Bronchial epithelial cell (primary cell): ENCODE data around the gene NEB. TPM values are rescaled to one million over a fixed set of nuclear protein-coding genes. Genes with fewer than 3 reads are reported as not detected.
A peak's percentile ranks its signal among the peaks of the same experiment; 100 is the strongest.

ENCODE experiments used
- DNase-seq: peaks from one replicate; pipeline ENCODE4 v3.0.0-alpha.2; 2010; ENCODE audit warnings: low read depth
- FAIRE-seq: peaks from 2 replicates; lab custom pipeline; 2011; peaks lifted over from hg19 to GRCh38; lab: Jason Lieb, UNC
- H3K27me3 ChIP-seq: 2 replicates; pipeline ENCODE4 v1.5.1; 2011; ENCODE audit warnings: low read length; ENCODE audit not compliant: control insufficient read depth, insufficient read depth
- H3K36me3 ChIP-seq: 2 replicates; pipeline ENCODE4 v1.5.1; 2011; ENCODE audit warnings: low read length; ENCODE audit not compliant: control insufficient read depth, insufficient read depth
- H3K4me3 ChIP-seq: 2 replicates; pipeline ENCODE4 v1.5.1; 2011; ENCODE audit warnings: mild to moderate bottlenecking, low read depth, low read length, control low read depth
- total RNA-seq: library from RNA; depleted of rRNA; stranded (reverse); fragments of >200 nt; gene quantifications from 2 replicates; pipeline ENCODE4 v1.2.1, GENCODE V29; 2014
- TF ChIP-seq, protein P1 (sequence below): IDR thresholded peaks from 2 replicates; pipeline ENCODE4 v1.5.1; 2011; ENCODE audit warnings: mild to moderate bottlenecking, moderate library complexity, low read length, control low read depth, inconsistent platforms; ENCODE audit not compliant: insufficient read depth, severe bottlenecking

The NEB gene
- total RNA-seq, 1 donor from 2014 or later, result 0.26 TPM

DNA sequence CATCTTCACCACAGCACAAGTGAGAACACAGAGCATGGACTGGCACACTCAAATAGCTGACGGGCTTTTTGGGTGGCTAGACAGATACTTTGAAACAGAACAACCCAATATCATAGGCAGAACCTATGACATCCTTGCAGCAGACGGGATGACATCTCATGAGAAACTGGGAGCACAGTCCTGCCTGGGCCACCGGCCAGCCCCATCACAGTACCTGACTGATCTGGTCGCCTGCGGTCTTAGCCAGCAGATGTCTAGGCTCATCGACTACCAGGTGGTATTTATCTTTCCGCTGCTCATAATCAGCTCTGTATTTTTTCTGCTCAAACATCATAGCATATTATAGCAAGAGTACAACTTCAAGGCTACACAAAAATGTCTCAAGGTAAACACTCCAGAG lies 200.3 kb downstream of the NEB start:
- Histone ChIP-seq H3K36me3 (no peaks in the 10 kb centered on the region), H3K27me3 (no peaks in the 10 kb centered on the region), H3K4me3 (no peak overlapping the region)
- FAIRE-seq, result no peak
- TF ChIP-seq, protein P1, sequence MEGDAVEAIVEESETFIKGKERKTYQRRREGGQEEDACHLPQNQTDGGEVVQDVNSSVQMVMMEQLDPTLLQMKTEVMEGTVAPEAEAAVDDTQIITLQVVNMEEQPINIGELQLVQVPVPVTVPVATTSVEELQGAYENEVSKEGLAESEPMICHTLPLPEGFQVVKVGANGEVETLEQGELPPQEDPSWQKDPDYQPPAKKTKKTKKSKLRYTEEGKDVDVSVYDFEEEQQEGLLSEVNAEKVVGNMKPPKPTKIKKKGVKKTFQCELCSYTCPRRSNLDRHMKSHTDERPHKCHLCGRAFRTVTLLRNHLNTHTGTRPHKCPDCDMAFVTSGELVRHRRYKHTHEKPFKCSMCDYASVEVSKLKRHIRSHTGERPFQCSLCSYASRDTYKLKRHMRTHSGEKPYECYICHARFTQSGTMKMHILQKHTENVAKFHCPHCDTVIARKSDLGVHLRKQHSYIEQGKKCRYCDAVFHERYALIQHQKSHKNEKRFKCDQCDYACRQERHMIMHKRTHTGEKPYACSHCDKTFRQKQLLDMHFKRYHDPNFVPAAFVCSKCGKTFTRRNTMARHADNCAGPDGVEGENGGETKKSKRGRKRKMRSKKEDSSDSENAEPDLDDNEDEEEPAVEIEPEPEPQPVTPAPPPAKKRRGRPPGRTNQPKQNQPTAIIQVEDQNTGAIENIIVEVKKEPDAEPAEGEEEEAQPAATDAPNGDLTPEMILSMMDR, result no peak
- DNase-seq, result no peak

DNA sequence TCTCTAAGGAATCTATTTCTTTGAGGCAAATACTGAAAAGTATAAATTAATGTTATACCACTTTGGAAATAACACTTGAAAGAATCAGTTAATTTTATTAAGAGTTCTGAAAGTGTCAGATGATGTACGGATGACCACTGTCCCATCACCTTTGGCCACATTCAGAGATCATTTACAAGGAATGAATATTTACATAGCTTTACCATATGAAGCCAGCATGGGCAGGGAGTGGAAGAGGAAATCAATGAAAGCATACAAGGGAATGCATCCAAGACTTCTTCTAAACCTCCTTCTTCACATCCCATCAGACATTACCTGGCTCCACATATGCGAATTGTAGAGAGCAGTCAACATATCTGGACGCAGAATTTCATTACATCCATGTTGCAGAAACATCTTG lies 201.1 kb downstream of the NEB start:
- no peaks in the 10 kb centered on the region for H3K27me3 ChIP-seq
- H3K4me3 ChIP-seq, result no peak overlapping the region
- FAIRE-seq (no peak), DNase-seq (no peak)
- no peaks in the 10 kb centered on the region for H3K36me3 ChIP-seq
- TF ChIP-seq, protein P1, result no peak

DNA sequence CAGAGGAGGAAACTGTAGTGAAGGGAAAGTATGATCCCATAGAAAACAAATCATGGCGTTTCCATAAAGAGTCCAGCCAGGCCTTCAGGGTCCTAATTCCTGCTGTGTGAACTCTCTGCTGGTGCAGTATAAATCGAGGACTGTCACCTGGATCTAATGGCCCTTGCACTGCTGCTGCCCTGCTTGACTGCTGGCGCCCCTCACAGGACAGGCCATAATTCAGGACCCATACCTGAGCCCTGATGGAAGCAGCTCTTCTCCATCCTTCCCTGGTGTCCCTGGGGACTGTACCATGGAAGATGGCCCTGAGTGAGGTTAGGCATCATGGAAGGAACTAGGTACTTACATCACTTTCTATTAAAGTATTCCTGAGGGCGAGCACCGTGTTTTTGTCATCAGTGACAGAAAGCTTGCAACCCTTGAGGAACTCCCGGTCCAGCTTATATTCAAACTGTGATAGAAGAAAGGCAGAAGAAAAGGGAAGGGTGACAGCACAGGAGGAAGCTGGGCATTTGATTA lies 207.6 kb downstream of the NEB start:
- no peak for FAIRE-seq
- Histone ChIP-seq H3K36me3 (no peaks in the 10 kb centered on the region), H3K4me3 (no peak overlapping the region), H3K27me3 (no peaks in the 10 kb centered on the region)
- DNase-seq, result no peak
- TF ChIP-seq, protein P1, result no peak

DNA sequence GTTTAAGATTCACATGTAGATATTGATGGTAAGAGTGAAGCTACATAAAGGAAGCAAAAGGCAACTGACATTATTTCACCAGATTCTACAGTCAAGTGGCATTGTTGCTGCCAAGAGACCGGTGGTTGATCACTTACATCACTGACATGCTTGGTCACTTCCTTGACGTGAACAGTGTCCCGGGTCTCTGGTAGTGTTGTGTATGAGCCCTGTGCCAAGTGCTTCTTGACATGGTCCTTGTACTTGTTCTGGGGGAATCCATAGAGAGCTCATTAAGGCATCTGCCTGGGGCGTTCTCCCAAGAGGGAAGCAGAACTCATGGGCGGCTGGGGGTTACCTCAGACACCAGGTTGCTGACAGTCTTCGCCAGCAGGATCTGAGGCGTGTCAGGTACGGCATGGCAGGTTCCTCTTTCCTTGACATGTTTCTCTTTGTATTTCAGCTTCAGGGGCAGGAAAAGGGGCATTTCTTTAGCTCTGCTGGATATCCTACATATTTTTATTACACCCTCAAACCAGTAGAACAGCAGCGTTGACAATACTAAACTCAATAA lies 208.4 kb downstream of the NEB start:
- FAIRE-seq (peak; percentile 23), DNase-seq (no peak)
- Histone ChIP-seq H3K27me3 (no peaks in the 10 kb centered on the region), H3K36me3 (no peaks in the 10 kb centered on the region), H3K4me3 (no peak overlapping the region)
- TF ChIP-seq, protein P1, result no peak

DNA sequence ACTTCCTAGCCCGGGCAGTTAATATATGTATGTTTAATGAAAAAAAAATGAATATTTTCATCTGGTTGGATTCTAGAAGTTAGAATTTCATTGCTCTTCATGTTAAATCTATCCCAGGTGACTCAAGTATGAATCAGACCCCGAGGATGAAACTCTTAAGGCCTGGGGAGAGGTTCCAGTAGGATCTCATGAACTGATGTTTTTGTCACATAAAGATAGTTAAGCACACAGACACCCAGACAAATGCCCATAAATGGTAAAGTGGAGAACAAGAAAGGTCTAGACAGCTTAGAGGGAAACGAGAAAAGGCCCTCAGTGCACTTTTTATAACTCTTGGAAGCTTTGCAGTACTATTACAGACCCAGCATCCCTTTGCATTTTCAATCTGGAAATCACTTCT lies 210.4 kb downstream of the NEB start:
- no peaks in the 10 kb centered on the region for H3K36me3 ChIP-seq
- TF ChIP-seq, protein P1, result no peak
- FAIRE-seq (no peak), DNase-seq (peak; percentile 46)
- no peak overlapping the region for H3K4me3 ChIP-seq
- H3K27me3 ChIP-seq, result no peaks in the 10 kb centered on the region

DNA sequence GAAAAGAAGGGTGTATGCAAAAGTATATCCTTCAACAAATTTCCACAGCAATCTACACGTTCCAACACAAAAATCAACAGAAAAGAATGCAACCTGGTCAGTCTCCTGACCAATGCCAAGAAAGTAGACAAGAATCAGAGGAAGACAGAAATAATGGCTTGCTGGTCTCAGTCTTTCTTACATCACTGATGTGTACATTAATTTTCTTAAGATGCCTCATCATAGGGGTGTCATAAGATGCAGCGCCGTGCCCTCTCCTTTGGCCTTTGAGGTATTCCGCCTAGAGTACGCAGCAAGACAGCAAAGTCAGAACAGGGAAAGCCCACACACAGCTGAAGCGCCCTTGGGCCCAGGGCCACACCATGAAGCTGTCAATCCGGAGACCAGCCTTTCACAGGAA lies 211.7 kb downstream of the NEB start:
- H3K4me3 ChIP-seq, result no peak overlapping the region
- H3K36me3 ChIP-seq, result no peaks in the 10 kb centered on the region
- TF ChIP-seq, protein P1, result no peak
- H3K27me3 ChIP-seq, result no peaks in the 10 kb centered on the region
- DNase-seq (peak; percentile 27), FAIRE-seq (no peak)
